GM18868 (cell line): ENCODE data around the gene C6orf118.
A peak's percentile ranks its signal among the peaks of the same experiment; 100 is the strongest.

Experiments
- ATAC-seq: cut with Tn5 transposase; IDR thresholded peaks from one replicate; pipeline ENCODE4 v1.9.1; 2021; ENCODE audit warnings: mild to moderate bottlenecking, moderate library complexity; ENCODE audit not compliant: unreplicated experiment

C6orf118 gene

GRCh38 chr6:165245287-165245686 is 64.1 kb downstream of the C6orf118 start:
- ATAC-seq: peak; percentile 58

GRCh38 chr6:165244524-165245247 is 64.7 kb downstream of the C6orf118 start:
- ATAC-seq: no peak

GRCh38 chr6:165243801-165244200 is 65.6 kb downstream of the C6orf118 start:
- no peak for ATAC-seq

GRCh38 chr6:165236326-165236725 is 73.1 kb downstream of the C6orf118 start:
- ATAC-seq: no peak

- no peak for ATAC-seq
These were observed 76.5 kb downstream of the C6orf118 start for GRCh38 chr6:165232731-165233488.

- peak; percentile 42 for ATAC-seq
These were observed 77.5 kb downstream of the C6orf118 start for GRCh38 chr6:165231581-165232561.

- no peak for ATAC-seq
These were observed 78.2 kb downstream of the C6orf118 start for GRCh38 chr6:165231177-165231576.
